Left lung (tissue), 10 donors: ENCODE measurements around the gene NKAPL. TPM values are rescaled to one million over a fixed set of nuclear protein-coding genes. Genes with fewer than 3 reads are reported as not detected.
"Not testable (repeated sequence)": the region's sequence is repeated elsewhere in the genome, so short reads cannot be mapped to it uniquely, and the experiment has no call there.

Source experiments
- ATAC-seq: fragments of 200-7000 bp; cut with Tn5 transposase; one replicate; pipeline ENCODE4 v1.9.1; 2020; ENCODE audit warnings: moderate library complexity
- DNase-seq, 4 donors: peaks; one replicate each; pipeline ENCODE4 v3.0.0-alpha.2; 2013 to 2020
- H3K27ac ChIP-seq, 2 donors: fragments of 200-600 bp; sonication (generic) in 1 of 2; one replicate each; pipeline versions ENCODE4 v1.5.0 to v1.8.0; 2020 to 2021
- H3K27me3 ChIP-seq, 2 donors: fragments of 200-600 bp; sonication (generic) in 1 of 2; one replicate each; pipeline versions ENCODE4 v1.5.0 to v1.8.0; 2020 to 2021
- H3K36me3 ChIP-seq, 2 donors: fragments of 200-600 bp; sonication (generic) in 1 of 2; one replicate each; pipeline versions ENCODE4 v1.5.0 to v1.8.0; 2020 to 2021
- H3K4me1 ChIP-seq, 2 donors: fragments of 200-600 bp; one replicate each; pipeline ENCODE4 v1.8.0; 2021
- H3K4me3 ChIP-seq, 2 donors: fragments of 200-600 bp; sonication (generic) in 1 of 2; one replicate each; pipeline versions ENCODE4 v1.5.0 to v1.8.0; 2020 to 2021; ENCODE audit warnings: mild to moderate bottlenecking in 1 of 2
- H3K9me3 ChIP-seq, 2 donors: fragments of 200-600 bp; sonication (generic) in 1 of 2; one replicate each; pipeline versions ENCODE4 v1.5.0 to v1.8.0; 2020 to 2021
- intact Hi-C, 2 donors: fragments of 100-400 bp; cut with DNase I; formaldehyde crosslinking; loops; one replicate each; pipeline versions ENCODE4 v1.11.2 to v1.14.2; 2022
- polyA plus RNA-seq, 6 donors: library from polyadenylated mRNA; unstranded; fragments of 120-200 nt; gene quantifications; one replicate each; pipeline ENCODE4 v1.2.1, GENCODE V29; 2013; ENCODE audit not compliant: insufficient read length in 6 of 6
- total RNA-seq, 2 donors: library from RNA; stranded (reverse); fragmentation: NEBNext Ultra II Directional; extraction: Animal tissue kit (Norgen Biotek cat#: 25700); gene quantifications; one replicate each; pipeline ENCODE4 v1.2.1, GENCODE V29; 2021
- TF ChIP-seq, protein P1 (sequence below), 2 donors: fragments of 200-600 bp; sonication (generic) in 1 of 2; IDR thresholded peaks; one replicate each; pipeline versions ENCODE4 v1.5.0 to v1.8.0; 2021; ENCODE audit warnings: antibody characterized with exemption in 2 of 2
- donor health status: DM: no; HTN: yes; CAD: no.
- donor health status: DM: no; HTN: no; CAD: no.

Gene NKAPL
- total and polyA plus RNA-seq, 8 donors, result 0.87 to 1.5 (median 1.1) TPM

DNA sequence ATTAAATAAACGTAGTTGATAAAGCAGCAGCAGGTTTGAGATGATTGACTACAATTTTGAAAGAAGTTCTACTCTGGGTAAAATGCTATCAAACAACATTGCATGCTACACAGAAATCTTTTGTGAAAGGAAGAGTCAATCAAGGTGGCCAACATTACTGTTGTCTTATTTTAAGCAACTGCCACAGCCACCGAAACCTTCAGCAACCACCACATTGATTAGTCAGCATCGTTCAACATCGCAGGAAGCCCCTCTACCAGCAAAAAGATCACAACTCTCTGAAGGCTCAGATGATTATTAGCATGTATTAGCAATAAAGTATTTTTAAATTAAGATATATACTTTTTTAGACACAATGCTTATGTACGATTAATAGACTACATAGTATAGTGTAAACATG is 36.2 kb downstream of the NKAPL start:
- no peak for ATAC-seq

DNA sequence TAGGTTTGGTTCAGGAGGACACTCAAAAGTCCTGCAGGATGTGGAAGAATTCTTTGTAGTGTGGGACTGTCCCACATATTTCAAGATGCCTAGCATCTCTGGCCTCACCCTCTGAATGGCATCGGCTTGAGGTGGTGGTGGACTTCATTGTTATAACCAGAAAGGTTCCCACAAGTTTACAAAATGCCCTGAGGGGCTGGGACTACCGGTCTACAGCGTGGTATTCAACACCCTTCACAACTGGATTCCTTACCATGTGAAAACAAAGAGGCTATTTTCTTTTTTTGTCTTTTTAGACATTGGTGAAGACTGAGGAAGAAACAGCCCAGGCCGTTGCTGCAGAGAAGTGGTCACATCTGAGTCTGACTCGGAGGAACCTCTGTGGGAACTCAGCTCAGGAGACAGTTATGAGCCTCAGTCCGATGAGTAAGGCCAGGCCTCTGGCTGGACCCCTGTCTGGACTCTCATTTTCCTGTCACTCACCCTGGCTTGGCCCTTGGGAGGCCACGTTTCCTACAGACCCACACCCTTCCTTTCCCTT is 37.5 kb downstream of the NKAPL start:
- H3K27me3 ChIP-seq, result no peaks in the 10 kb centered on the region
- no peaks in the 10 kb centered on the region for H3K4me1 ChIP-seq
- no peaks in the 10 kb centered on the region for H3K9me3 ChIP-seq
- DNase-seq (no peak), ATAC-seq (no peak)
- TF ChIP-seq, protein P1, sequence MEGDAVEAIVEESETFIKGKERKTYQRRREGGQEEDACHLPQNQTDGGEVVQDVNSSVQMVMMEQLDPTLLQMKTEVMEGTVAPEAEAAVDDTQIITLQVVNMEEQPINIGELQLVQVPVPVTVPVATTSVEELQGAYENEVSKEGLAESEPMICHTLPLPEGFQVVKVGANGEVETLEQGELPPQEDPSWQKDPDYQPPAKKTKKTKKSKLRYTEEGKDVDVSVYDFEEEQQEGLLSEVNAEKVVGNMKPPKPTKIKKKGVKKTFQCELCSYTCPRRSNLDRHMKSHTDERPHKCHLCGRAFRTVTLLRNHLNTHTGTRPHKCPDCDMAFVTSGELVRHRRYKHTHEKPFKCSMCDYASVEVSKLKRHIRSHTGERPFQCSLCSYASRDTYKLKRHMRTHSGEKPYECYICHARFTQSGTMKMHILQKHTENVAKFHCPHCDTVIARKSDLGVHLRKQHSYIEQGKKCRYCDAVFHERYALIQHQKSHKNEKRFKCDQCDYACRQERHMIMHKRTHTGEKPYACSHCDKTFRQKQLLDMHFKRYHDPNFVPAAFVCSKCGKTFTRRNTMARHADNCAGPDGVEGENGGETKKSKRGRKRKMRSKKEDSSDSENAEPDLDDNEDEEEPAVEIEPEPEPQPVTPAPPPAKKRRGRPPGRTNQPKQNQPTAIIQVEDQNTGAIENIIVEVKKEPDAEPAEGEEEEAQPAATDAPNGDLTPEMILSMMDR (IDR thresholded peaks at IDR 0.05), result no peak
- peaks cover 0 to 14% of the 10 kb centered on the region in 2 donors for H3K36me3 ChIP-seq
- intact Hi-C loops, result no loop called here
- H3K4me3 ChIP-seq, result no peak overlapping the region
- H3K27ac ChIP-seq, result no peak overlapping the region

More for the DNA sequence above, 36.2 kb downstream of the NKAPL start:
- intact Hi-C loops, result no loop called here
- no peaks in the 10 kb centered on the region for H3K9me3 ChIP-seq
- H3K27ac ChIP-seq, result no peak overlapping the region
- H3K4me3 ChIP-seq, result no peak overlapping the region
- H3K36me3 ChIP-seq, result peaks cover 0 to 9% of the 10 kb centered on the region in 2 donors
- no peaks in the 10 kb centered on the region for H3K4me1 ChIP-seq
- DNase-seq, result no peak
- TF ChIP-seq, protein P1 (IDR thresholded peaks at IDR 0.05), result no peak
- H3K27me3 ChIP-seq, result no peaks in the 10 kb centered on the region

DNA sequence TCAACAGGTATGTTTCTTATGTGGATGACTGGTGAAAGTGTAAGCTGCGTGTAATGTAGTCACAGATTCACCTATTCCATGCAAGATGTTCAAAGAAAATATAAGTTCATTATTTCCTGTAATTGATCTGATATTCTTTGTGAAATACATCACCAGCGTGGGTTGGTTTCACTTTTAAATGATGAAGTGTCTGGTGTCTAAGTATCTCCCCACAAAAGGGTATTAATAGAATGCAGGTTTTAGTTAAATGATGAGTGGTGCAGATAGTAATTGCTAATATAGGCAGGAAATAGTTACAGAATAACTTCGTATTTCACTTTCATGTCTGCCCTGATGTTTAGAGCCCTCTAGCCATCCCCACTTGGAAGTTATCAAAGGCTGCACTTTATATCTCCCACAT is 44.5 kb downstream of the NKAPL start:
- no peak overlapping the region for H3K27ac ChIP-seq
- ATAC-seq (no peak), DNase-seq (no peak)
- no peak overlapping the region for H3K4me3 ChIP-seq
- intact Hi-C loops, result no loop called here
- no peaks in the 10 kb centered on the region for H3K4me1 ChIP-seq
- peaks cover 0 to 8% of the 10 kb centered on the region in 2 donors for H3K36me3 ChIP-seq
- no peaks in the 10 kb centered on the region for H3K27me3 ChIP-seq
- H3K9me3 ChIP-seq, result no peaks in the 10 kb centered on the region
- TF ChIP-seq, protein P1 (IDR thresholded peaks at IDR 0.05), result no peak

- H3K4me3 ChIP-seq, H3K36me3 ChIP-seq, H3K27ac ChIP-seq, ATAC-seq, DNase-seq, H3K9me3 ChIP-seq, intact Hi-C loops, H3K4me1 ChIP-seq, H3K27me3 ChIP-seq: not testable (repeated sequence)
These were observed 47.3 kb downstream of the NKAPL start for GRCh38 chr6:28306363-28306762.

Other genes starting within 250 kb of the NKAPL start
- gene ZNF165, start 178.7 kb upstream of the NKAPL start, total RNA-seq, result 1 to 10 TPM; 3.4 to 4.2 TPM
- 1 to 10 TPM; 2.4 to 3.8 (median 2.9) TPM for gene ZNF165, start 178.7 kb upstream of the NKAPL start, polyA plus RNA-seq
- gene ZSCAN16, start 134.7 kb upstream of the NKAPL start, total RNA-seq, result 1 to 10 TPM; 3.0 to 4.6 TPM
- gene ZSCAN16, start 134.7 kb upstream of the NKAPL start, polyA plus RNA-seq, result 10 to 100 TPM in 5 of 6 donors, 1 to 10 TPM in 1; 8.9 to 12.0 (median 10.3) TPM
- 10 to 100 TPM; 14.1 to 15.4 TPM for gene ZKSCAN8, start 117.4 kb upstream of the NKAPL start, total RNA-seq
- gene ZKSCAN8, start 117.4 kb upstream of the NKAPL start, polyA plus RNA-seq, result 10 to 100 TPM; 40.5 to 50.2 (median 45.6) TPM
- 10 to 100 TPM; 10.6 to 12.3 TPM for gene ZSCAN9, start 34.0 kb upstream of the NKAPL start, total RNA-seq
- 10 to 100 TPM; 34.6 to 39.8 (median 37.1) TPM for gene ZSCAN9, start 34.0 kb upstream of the NKAPL start, polyA plus RNA-seq
- 1 to 10 TPM; 4.9 to 5.4 TPM for gene ZKSCAN4, start 7.0 kb upstream of the NKAPL start, total RNA-seq
- gene ZKSCAN4, start 7.0 kb upstream of the NKAPL start, polyA plus RNA-seq, result 10 to 100 TPM; 10.8 to 13.4 (median 11.9) TPM
- 1 to 10 TPM; 9.6 to 9.9 TPM for gene ZSCAN26, start 7.8 kb downstream of the NKAPL start, total RNA-seq
- 10 to 100 TPM; 34.4 to 50.2 (median 40.3) TPM for gene ZSCAN26, start 7.8 kb downstream of the NKAPL start, polyA plus RNA-seq
- 1 to 10 TPM; 3.8 to 4.6 TPM for gene PGBD1, start 22.3 kb downstream of the NKAPL start, total RNA-seq
- gene PGBD1, start 22.3 kb downstream of the NKAPL start, polyA plus RNA-seq, result 10 to 100 TPM; 12.4 to 15.3 (median 12.8) TPM
- gene ZSCAN31, start 76.9 kb downstream of the NKAPL start, total RNA-seq, result 10 to 100 TPM in 1 of 2 donors, 1 to 10 TPM in 1; 7.1 to 30.8 TPM
- gene ZSCAN31, start 76.9 kb downstream of the NKAPL start, polyA plus RNA-seq, result 10 to 100 TPM in 5 of 6 donors, 1 to 10 TPM in 1; 9.9 to 12.0 (median 10.9) TPM
- 1 to 10 TPM; 7.0 to 7.7 TPM for gene ZKSCAN3, start 90.7 kb downstream of the NKAPL start, total RNA-seq
- gene ZKSCAN3, start 90.7 kb downstream of the NKAPL start, polyA plus RNA-seq, result 10 to 100 TPM; 10.6 to 15.7 (median 14.0) TPM
- gene ZSCAN12, start 140.4 kb downstream of the NKAPL start, total RNA-seq, result 1 to 10 TPM; 5.2 to 6.0 TPM
- gene ZSCAN12, start 140.4 kb downstream of the NKAPL start, polyA plus RNA-seq, result 10 to 100 TPM; 14.4 to 20.1 (median 16.6) TPM
- 1 to 10 TPM; 1.2 to 5.2 TPM for gene ZSCAN23, start 184.2 kb downstream of the NKAPL start, total RNA-seq
- 10 to 100 TPM; 15.2 to 25.0 (median 22.1) TPM for gene ZSCAN23, start 184.2 kb downstream of the NKAPL start, polyA plus RNA-seq